ENCODE data around the gene GNAI2. TPM values are rescaled to one million over a fixed set of nuclear protein-coding genes. Genes with fewer than 3 reads are reported as not detected.

Gene GNAI2
- total RNA-seq, 1 donor from 2014 or later = 429 TPM

DNA sequence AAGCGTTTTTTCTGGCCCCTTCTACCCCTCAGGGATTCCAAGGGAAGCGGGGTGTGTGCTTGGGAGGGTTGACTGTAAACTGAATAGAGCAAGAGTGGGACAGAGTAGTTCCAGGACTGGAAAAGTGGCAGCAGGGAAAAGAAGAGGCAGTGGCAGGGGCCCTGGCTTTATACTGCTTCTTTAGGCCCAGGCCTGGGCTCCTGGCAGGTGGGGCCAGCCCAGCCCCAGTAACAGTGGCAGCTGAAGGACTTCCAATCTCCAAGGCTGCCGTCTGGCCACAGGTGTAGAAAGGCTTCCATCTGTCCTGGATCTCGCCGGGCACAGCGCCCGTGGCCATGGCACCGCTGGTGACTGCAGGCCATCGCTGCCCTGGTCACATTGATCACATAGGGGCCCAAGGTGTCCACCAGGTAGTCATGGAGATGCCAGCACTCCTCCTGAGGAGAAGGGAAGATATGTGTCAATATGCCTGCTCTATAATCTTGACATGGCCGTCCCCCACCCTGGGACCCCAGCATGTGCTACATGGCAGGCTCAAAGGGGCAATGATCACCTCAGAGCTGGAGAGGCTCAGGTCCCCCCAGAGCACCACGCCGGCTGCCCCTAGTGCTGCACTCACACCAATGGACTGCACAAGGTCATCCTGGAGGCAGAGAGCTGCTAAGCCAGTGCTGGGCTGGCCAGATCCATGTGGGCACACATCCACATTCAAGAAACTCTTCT, 57.2 kb downstream of the GNAI2 start:
- intact Hi-C loops (cut with micrococcal nuclease) = no loop called here

DNA sequence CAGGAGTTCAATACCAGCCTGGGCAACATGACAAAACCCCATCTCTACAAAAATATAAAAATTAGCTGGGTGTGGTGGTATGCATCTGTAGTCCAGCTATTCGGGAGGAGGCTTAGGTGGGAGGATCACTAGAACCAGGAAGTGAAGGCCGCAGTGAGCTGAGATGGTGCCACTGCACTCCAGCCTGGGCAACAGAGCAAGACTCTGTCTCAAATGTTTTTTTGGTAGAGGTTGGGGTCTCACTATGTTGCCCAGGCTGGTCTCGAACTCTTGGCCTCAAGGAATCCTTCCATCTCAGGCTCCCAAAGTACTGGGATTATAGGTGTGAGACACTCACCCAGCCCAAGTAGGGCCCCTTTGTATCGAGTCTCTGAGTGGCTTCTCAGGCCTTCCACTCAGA, 58.1 kb downstream of the GNAI2 start:
- intact Hi-C loops (cut with micrococcal nuclease) = no loop called here

DNA sequence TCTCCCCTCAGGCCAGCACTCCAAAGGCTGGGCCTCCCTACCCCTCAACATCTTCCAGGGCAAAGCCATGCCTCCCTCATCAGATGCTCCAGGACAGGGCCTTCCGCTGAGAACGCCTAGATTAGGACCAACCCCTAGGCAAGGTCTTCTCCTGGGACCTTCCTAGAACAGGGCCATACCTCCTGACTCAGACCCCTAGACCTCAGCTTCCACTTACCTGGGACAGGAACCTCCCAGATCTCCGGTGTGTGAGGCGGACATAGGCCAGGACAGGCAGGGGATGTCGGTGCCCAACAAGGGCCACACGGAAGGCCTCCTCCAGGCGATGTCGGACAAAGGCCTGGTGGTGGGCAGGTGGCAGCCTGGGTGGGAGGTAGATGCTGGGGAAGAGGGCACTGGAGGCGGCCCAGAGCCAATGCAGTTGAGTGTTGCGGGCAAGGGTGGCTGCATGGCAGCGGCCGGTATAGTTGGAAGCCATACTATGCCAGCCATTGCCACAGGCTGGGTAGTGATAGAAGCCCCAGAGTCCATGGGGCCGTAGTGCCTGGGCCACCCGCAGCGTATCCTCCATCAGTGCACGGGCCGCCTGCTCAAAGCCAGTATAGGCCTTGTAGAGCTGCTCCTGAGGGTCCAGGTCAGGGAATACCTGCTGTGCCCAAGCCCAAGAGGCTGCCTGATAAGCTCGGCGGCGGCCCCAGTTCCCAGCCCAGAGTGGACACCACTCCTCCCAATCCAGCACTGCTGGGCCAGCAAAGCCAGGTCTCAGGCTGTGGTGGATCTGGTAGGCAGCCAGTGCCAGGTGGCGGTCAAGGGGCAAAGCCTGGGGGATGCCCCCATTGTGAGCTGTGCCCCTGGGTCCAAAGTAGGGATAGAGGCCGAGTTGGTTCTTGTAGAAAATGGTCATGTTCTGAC, 58.7 kb downstream of the GNAI2 start:
- intact Hi-C loops (cut with micrococcal nuclease) = loop anchor here (5.0 kb wide), 1 partner anchor 1737 kb away; the partner anchor contains the start of gene PFKFB4

DNA sequence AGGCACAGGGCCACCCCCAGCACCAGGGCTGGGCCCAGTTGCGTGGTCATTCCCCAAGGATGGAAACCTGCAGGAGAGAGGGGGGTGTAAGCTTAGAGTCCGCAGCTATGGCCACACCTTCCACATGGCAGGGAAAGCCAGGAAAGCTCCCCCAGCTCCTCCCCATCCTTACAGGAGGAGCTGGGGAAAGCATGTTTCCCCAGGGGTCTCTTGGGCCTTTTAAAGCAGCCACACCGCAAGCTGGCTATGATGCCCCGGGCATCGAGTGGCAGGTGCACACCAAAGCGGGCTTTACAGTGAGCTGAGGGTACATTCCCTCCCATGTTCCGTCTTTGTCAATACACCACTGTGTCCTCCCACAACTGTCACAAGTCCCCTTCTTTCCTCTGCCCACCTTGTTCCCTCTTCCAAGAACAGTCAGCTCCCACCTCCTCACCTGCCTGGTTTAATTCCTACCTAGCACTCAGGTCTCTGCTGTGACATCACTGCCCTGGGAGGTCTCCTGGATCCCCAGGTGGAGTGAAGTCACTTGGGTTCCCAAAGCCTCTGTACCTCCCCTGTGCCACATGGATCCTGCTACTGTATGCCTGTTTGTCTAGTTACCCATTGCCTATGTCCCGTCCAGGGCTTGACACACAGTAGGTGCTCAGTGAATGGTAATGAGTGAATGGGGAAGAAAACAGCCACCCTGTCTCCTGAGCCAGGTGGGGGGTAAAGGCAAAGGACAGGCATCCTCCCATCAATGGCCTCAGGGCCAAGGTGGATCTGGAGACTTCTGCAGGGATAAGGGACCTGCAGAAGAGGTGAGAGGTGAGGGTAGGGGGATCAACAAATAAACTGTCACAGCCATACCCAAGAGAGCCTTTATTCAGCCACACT, 59.8 kb downstream of the GNAI2 start:
- intact Hi-C loops (cut with micrococcal nuclease) = loop anchor here (5.0 kb wide), 1 partner anchor 1738 kb away; the partner anchor contains the start of gene PFKFB4

DNA sequence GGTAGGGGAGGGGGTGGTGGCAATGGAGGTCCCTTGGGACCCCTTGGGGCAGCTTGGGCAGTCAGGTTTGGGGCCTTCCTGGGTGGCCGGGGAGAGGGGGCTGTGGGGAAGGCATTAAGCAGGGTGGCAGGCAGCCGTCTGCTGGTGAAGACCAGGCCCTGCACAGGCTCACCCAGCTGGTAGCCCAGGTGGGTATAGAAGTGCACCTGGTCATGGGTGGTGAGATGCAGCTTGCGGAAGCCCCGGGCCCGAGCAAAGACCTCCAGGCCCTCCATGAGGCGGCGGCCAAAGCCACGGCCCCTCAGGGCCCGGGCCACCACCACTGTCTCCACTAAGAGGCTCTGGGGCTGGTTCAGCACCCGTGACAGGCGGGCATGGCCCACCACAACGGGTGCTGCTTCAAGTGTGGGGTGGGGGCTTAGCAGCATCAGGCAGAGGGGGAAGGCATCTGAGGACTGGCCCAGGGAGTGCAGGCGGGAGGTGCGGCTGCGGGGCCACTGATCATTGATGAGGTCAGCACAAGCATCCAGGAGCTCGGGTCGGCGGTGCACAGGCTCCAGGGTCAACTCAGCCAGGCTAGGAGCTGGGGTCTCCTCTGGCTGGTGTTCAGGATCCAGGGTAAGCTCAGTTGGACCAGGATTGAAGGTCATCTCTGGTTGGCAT, 60.8 kb downstream of the GNAI2 start:
- intact Hi-C loops (cut with micrococcal nuclease) = loop anchor here (5.0 kb wide), 1 partner anchor 1740 kb away; the partner anchor contains the start of gene PFKFB4

DNA sequence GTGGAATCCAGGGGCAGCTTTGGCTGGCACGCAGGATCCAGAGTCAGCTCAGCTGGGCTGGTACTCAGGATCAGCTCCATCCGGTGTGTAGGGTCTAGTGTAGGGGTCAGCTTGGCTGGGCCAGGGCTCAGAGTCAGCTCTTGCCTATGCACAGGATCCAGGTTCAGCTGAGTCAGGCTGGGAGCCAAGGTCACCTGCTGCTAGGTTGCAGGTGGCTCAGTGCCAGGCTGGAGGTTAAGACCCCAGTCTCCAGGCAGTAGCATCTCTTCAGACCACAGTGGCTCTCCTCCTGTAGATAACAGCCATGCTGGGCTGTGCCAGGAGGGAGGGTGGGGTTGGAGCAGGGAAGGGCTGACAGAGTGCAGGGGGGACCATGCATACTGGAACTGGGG, 61.4 kb downstream of the GNAI2 start:
- intact Hi-C loops (cut with micrococcal nuclease) = loop anchor here (5.0 kb wide), 1 partner anchor 1740 kb away; the partner anchor contains the start of gene PFKFB4

DNA sequence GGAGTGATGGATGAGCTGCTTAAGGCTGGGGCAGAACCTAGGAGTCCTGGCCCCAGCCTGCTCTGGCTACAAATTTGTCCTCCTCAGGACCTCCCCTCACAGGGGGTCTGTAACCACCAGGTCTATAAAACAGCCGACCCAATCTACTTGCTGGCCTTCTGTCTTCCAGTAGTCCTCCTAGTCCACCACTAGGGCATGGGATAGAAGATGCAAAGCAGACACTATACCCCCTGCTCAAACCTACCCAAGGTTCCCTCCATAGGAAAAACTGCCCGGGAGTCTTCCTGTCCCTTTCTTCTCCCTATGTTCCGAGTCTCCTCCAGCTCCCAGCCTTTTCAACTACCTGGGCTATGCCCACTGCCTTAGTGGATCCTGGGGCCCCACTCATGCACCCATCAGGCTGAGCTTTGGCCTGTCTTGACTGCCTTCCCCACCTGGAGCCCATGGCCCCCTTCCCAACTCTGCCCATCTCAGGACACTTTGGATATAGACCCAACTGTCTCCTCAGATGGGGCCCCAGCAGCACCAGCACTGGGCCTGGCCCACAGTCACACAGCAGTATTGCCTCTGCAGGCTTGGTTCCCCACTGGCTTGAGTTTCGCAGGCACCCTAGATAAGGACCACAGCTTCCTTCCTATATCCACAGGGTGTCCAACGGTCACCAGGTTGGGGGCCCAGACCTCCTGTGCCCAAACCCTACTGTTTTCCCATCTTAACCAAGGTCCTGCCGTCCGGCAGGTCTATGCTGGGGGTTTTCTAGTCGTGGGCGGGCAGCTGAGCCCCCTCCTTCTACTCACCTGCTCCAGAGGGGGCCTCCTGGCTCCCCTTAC, 62.1 kb downstream of the GNAI2 start:
- intact Hi-C loops (cut with micrococcal nuclease) = loop anchor here (2.0 to 5.0 kb wide), 3 partner anchors 53 to 1741 kb away; partner anchors contain the start of genes CYB561D2, NPRL2 and PFKFB4

DNA sequence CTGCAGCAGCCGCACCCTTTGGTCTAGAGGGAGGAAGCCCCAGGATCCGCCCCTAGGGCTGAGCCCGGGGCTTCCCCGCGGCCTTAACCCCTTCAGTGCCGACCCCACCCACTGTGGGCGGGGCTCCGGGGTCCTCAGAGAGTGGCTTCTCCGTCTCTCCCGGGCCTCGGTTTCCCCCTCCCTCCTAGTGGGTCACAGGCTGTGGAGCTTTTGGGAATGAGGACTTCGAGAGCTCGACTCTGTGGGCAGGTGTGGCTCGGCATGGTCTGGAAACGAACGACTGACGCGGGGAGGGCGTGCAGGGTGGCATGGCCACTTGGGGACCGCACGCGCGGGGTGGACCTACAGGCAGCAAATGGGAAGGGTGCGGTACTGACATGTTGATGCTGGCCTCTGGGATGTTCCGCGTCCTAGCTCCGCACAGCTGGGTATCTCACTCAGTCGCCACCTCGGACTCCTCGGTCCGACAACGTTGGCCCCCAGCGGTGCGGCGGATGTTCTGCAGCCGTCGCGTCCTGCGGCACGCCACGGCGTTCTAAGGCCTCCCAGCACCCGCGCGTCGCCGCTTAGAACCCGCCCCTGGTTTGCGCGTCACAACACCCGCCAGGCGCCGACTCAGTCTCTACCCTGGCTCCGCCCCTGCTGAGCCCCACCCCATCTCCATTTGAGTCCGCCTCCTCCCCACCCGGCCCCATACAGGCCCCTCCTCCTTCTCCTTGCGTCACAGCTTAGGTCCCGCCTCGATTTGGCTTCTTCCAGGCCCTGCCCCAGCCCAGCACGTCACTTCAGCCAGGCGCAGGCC, 63.0 kb downstream of the GNAI2 start, which contains the start of the genes HYAL3 and NAA80:
HYAL3 (minus strand) TSS at position 570 of the 802 bp plus-strand sequence. CDS start 3,803 bp downstream, outside the sequence.
NAA80 (minus strand) TSS at position 570 of the 802 bp plus-strand sequence. CDS start 1,942 bp downstream, outside the sequence.
- intact Hi-C loops (cut with micrococcal nuclease) = loop anchor here (1.0 to 5.0 kb wide), 8 partner anchors 22 to 1742 kb away; partner anchors contain the start of genes CYB561D2, GNAI2, HEMK1 and NPRL2

DNA sequence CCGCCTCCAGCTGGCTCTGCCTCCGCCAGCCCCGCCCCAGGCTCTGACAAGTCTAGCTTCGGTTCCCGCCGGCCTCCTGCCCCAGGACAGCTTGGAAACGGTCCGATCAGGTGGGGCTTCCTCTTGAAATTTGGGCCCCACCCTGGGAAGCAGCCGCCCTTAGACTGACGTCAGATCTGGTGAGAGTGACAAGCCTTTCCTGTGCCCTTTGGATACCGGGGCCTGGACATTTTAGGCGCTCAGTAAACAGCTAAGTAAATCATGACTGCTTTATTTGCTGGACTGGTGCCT, 63.6 kb downstream of the GNAI2 start:
- intact Hi-C loops (cut with micrococcal nuclease) = loop anchor here (1.0 to 5.0 kb wide), 8 partner anchors 22 to 1742 kb away; partner anchors contain the start of genes CYB561D2, GNAI2, HEMK1 and NPRL2

DNA sequence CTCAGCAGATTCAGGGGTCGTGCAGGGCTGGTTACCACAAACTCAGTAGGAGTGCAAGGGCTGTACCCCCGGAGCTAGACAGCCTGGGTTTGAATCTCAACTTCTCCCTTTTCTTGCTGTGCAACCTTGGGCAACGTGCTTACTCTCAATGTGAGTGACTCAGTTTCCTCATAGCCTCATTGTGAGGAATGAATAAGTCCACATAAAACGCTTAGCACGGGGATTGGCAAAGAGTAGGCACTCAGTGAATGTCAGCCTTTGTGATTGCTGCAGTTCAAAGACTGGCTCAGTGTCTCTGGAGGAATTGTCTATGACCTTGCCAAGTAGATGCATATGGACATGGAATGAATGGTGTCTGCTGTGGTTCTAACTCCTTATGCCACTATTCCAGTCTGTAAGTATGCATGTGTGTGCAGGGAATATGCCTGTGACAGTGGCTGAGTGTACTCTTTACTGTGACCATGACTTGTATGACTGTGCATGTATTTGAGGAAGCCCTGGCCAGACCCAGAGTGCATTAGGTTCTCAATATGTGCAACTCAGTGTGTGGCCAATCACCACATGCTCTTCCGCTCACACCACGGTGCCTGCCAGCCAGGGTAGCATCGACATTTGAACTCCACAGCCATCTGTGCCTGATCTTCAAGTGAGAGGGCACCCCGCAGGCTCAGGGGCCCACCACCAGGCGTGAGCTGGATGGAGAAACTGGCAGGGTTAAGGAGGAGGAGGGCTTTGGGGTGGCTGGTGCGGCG, 64.1 kb downstream of the GNAI2 start:
- intact Hi-C loops (cut with micrococcal nuclease) = loop anchor here (1.0 to 5.0 kb wide), 8 partner anchors 21 to 1743 kb away; partner anchors contain the start of genes CYB561D2, GNAI2, HEMK1 and NPRL2

DNA sequence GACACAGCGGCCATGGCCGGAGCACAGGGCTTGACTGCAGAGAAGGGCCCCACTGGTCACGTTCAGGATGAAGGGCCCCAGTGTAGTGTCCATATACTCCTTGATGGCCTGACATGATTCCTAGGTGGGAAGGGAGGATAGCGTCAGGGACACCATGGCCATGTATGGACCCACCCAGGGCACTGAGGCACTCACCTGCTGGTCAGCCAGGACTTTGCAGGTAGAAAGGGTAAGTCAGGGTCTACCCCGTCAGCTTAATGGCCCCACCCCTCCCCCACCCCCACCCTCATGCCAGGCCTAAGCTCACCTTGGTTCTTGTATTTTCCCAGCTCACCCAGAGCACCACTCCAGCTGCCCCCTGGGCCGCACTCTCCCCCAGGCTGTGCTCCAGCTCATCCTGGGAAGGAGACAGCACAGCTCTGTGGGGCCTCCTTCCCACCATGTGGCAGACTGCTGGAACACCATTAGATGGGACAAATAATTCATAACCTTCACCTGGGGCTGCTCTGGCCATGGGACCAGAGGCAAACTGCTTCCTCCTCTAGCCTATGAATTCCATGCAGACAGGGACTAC, 64.8 kb downstream of the GNAI2 start:
- intact Hi-C loops (cut with micrococcal nuclease) = no loop called here

DNA sequence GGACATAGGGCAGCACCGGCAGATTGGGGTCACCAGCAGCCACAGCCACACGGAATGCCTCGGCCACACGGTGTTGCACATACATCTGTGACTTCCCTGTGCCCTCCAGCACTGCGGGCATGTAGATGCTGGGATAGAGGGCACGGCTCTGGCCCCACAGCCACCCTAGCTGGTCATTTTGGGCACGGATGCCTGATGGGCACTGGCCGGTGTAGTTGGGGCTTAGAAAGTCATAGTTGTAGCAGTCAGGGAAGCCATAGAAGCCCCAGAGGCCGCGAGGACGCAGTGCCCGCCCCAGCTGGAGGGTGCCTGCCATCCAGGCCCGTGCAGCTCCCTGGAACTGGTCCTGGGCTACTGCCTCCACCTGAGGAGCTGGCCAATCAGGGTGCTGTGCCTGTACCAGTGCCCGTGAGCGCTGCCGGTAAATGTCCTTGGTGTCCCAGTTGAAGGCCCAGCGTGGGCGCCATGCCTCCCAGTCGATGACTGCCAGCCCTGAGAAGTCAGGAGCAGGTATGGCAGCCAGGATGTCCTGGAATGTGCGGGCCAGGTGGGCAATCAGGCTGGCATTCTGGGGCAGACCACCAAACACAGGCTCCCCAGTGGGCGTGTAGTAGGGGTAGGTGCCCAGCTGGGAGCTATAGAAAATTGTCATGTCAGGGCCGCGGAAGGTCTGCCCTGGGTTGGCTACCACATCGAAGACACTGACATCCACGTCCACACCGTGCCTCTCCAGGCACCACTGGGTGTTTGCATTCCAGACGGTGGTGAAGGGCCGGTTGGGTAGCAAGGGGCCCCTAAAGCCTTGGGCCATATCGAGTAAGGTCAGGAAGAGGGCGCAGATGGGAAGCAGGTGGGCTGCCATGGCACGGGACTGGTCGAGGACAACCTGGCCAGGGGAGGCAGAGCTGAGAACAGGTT, 66.3 kb downstream of the GNAI2 start:
- intact Hi-C loops (cut with micrococcal nuclease) = no loop called here

DNA sequence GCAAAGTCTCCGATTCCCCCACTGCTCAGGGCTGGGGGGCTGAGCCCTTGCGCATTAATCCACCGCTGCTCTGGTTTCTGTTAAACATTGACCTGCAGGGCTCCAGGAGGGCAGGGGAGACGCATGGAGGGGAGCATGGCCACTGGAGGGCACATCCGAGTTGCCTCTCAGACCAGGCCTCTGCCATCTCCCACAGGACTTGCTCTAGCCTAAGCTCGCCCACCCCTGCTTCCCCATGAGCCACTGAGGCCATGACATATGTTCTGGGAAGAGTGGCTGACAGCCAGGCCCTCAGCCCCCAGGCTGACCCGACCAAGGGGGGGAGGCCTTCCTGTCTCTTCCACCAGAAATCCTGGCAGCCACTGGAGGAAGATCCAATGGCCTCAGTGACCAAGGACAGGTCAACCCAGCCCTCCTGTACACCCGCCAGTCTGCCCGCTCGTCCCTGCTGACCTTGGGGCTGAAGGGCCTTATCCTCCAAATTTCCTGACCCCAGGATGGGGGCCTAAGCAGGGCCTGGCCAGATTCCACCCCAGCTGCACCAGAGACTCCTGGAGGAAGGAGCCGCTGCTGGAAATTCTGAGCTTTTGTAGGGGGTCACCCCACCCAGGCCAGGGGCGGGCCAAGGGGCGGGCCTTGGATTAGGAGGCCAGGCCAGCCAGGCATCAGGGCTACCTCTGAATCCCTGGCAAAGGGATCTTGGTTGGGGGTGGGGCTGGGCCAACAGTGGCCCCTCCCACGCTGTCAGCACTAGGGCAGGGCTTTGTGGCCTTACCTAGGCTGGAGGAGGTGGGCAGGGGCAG, 67.2 kb downstream of the GNAI2 start, which contains the start of gene HYAL1:
HYAL1 (minus strand) TSS at position 562 of the 803 bp plus-strand sequence. CDS start 618 bp downstream, outside the sequence.
- intact Hi-C loops (cut with micrococcal nuclease) = no loop called here

DNA sequence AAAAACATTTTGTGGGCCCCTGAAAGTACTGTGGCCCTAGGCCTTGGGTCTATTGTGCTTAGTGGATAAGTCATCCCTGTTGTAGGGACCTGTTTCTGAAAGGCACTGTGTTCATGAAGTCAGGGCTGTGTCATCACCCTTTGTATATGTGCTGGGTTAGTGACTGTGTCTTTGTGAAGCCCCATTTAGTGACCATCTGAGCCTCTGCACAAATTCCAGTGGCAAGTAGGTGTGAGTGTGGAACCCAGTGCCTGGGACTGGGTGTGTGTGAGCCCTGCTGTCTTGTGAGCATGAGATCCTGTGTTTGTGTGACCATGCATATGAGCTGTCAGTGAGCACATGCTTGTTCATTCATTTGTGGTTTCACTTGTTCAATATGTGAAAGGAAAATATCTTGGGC, 68.6 kb downstream of the GNAI2 start:
- intact Hi-C loops (cut with micrococcal nuclease) = no loop called here

All from T-helper 2 cell treated with Interferon-gamma antibody and Interleukin-4, amounts not matched to agents 100 ng/mL and 5 ng/mL, for 36 hours (primary cell).